SK-N-SH treated with all-trans-retinoic acid at 6 μM for 48 hours (cell line): ENCODE results near the gene MPI.

ENCODE experiments used
- ATAC-seq: fragments of 200-7000 bp; cut with Tn5 transposase; 3 replicates; pipeline ENCODE4 v1.9.1; 2020; ENCODE audit warnings: mild to moderate bottlenecking, moderate library complexity
- ARNTL ChIP-seq: fragments of 450-650 bp; formaldehyde crosslinking; IDR thresholded peaks from 2 replicates; pipeline ENCODE4 v1.5.0; 2020; ENCODE audit warnings: low read depth, mild to moderate bottlenecking, moderate library complexity, borderline replicate concordance
- BACH2 ChIP-seq: fragments of 250-450 bp; sonication (Bioruptor Pico); IDR thresholded peaks from 2 replicates; pipeline ENCODE4 v1.9.0; 2021; ENCODE audit warnings: mild to moderate bottlenecking, borderline replicate concordance
- CSDC2 ChIP-seq: fragments of 250-450 bp; sonication (Bioruptor Pico); IDR thresholded peaks from 2 replicates; pipeline ENCODE4 v1.5.0; 2020; ENCODE audit warnings: mild to moderate bottlenecking, moderate library complexity
- ISL1 ChIP-seq: fragments of 250-450 bp; sonication (Bioruptor Pico); IDR thresholded peaks from 2 replicates; pipeline ENCODE4 v2.1.2; 2022; ENCODE audit warnings: mild to moderate bottlenecking, moderate library complexity
- OSR1 ChIP-seq: fragments of 250-450 bp; sonication (Bioruptor Pico); IDR thresholded peaks from 2 replicates; pipeline ENCODE4 v1.8.0; 2022; ENCODE audit warnings: moderate library complexity, mild to moderate bottlenecking, inconsistent platforms
- PATZ1 ChIP-seq: fragments of 250-450 bp; sonication (Bioruptor Pico); IDR thresholded peaks from 2 replicates; pipeline ENCODE4 v1.8.0; 2020; ENCODE audit warnings: mild to moderate bottlenecking, moderate library complexity, borderline replicate concordance
- POU6F1 ChIP-seq: fragments of 250-450 bp; sonication (Bioruptor Pico); IDR thresholded peaks from 2 replicates; pipeline ENCODE4 v1.8.0; 2021; ENCODE audit warnings: low read depth, mild to moderate bottlenecking, moderate library complexity, borderline replicate concordance
- PPARA ChIP-seq: fragments of 250-450 bp; sonication (Bioruptor Pico); IDR thresholded peaks from 2 replicates; pipeline ENCODE4 v1.5.0; 2020; ENCODE audit warnings: mild to moderate bottlenecking, borderline replicate concordance
- RARB ChIP-seq: fragments of 250-450 bp; sonication (Bioruptor Pico); IDR thresholded peaks from 2 replicates; pipeline ENCODE4 v1.8.0; 2021; ENCODE audit warnings: mild to moderate bottlenecking, moderate library complexity
- SNAI2 ChIP-seq: fragments of 250-450 bp; sonication (Bioruptor Pico); IDR thresholded peaks from 2 replicates; pipeline ENCODE4 v1.5.0; 2020; ENCODE audit warnings: mild to moderate bottlenecking, moderate library complexity
- TCF4 ChIP-seq: fragments of 250-450 bp; sonication (Bioruptor Pico); IDR thresholded peaks from 2 replicates; pipeline ENCODE4 v1.8.0; 2021; ENCODE audit warnings: mild to moderate bottlenecking, moderate library complexity, borderline replicate concordance
- ZC3H10 ChIP-seq: fragments of 250-450 bp; sonication (Bioruptor Pico); IDR thresholded peaks from 2 replicates; pipeline ENCODE4 v1.5.1; 2021; ENCODE audit warnings: mild to moderate bottlenecking, moderate library complexity
- ZFP3 ChIP-seq: fragments of 250-450 bp; sonication (Bioruptor Pico); IDR thresholded peaks from 2 replicates; pipeline ENCODE4 v1.5.0; 2020; ENCODE audit warnings: mild to moderate bottlenecking, moderate library complexity
- ZFP30 ChIP-seq: fragments of 450-650 bp; formaldehyde crosslinking; IDR thresholded peaks from 2 replicates; pipeline ENCODE4 v1.5.0; 2022; ENCODE audit warnings: mild to moderate bottlenecking, moderate library complexity
- ZNF565 ChIP-seq: fragments of 450-650 bp; formaldehyde crosslinking; conservative IDR thresholded peaks from 2 replicates; pipeline ENCODE4 v1.5.0; 2020; ENCODE audit warnings: low read depth, mild to moderate bottlenecking, moderate library complexity
- ZNF70 ChIP-seq: fragments of 450-650 bp; formaldehyde crosslinking; IDR thresholded peaks from 2 replicates; pipeline ENCODE4 v1.5.0; 2020; ENCODE audit warnings: mild to moderate bottlenecking, moderate library complexity
- ZNF8 ChIP-seq: fragments of 450-650 bp; formaldehyde crosslinking; IDR thresholded peaks from 2 replicates; pipeline ENCODE4 v1.5.0; 2020; ENCODE audit warnings: mild to moderate bottlenecking, moderate library complexity
- TF ChIP-seq, protein P1 (sequence below): fragments of 250-450 bp; sonication (Bioruptor Pico); IDR thresholded peaks from 2 replicates; pipeline ENCODE4 v1.5.0; 2020; ENCODE audit warnings: mild to moderate bottlenecking, moderate library complexity
- TF ChIP-seq, protein P2 (sequence below): fragments of 250-450 bp; sonication (Bioruptor Pico); IDR thresholded peaks from 2 replicates; pipeline ENCODE4 v1.5.1; 2021; ENCODE audit warnings: mild to moderate bottlenecking, moderate library complexity

MPI gene

DNA sequence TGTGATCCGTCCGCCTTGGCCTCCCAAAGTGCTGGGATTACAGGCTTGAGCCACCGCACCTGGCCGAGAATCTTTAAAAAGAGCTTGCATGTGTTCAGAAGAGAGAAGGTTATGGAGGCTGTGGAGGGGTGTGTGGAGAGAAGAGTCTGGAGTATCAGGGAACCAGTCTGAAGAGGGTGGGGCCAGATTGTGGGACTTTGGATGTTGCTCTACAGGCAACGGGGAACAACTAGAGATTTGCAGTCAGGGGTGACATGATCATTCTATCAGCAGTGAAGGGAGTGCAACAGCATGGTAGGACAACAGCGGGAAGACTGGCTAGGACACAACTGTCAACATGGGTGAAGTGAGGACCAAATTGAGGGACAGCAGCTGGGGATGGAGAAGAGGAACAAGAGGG is 25.5 kb upstream of the MPI start:
- no peak for ATAC-seq
- no peak for TF ChIP-seq TCF4
- TF ChIP-seq PPARA (CRISPR knock-in tag): no peak
- TF ChIP-seq, protein P1, sequence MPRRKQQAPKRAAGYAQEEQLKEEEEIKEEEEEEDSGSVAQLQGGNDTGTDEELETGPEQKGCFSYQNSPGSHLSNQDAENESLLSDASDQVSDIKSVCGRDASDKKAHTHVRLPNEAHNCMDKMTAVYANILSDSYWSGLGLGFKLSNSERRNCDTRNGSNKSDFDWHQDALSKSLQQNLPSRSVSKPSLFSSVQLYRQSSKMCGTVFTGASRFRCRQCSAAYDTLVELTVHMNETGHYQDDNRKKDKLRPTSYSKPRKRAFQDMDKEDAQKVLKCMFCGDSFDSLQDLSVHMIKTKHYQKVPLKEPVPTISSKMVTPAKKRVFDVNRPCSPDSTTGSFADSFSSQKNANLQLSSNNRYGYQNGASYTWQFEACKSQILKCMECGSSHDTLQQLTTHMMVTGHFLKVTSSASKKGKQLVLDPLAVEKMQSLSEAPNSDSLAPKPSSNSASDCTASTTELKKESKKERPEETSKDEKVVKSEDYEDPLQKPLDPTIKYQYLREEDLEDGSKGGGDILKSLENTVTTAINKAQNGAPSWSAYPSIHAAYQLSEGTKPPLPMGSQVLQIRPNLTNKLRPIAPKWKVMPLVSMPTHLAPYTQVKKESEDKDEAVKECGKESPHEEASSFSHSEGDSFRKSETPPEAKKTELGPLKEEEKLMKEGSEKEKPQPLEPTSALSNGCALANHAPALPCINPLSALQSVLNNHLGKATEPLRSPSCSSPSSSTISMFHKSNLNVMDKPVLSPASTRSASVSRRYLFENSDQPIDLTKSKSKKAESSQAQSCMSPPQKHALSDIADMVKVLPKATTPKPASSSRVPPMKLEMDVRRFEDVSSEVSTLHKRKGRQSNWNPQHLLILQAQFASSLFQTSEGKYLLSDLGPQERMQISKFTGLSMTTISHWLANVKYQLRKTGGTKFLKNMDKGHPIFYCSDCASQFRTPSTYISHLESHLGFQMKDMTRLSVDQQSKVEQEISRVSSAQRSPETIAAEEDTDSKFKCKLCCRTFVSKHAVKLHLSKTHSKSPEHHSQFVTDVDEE (CRISPR knock-in tag): no peak
- no peak for TF ChIP-seq ZNF70 (CRISPR knock-in tag)
- TF ChIP-seq OSR1 (CRISPR knock-in tag): no peak
- no peak for TF ChIP-seq BACH2 (CRISPR knock-in tag)
- TF ChIP-seq, protein P2, sequence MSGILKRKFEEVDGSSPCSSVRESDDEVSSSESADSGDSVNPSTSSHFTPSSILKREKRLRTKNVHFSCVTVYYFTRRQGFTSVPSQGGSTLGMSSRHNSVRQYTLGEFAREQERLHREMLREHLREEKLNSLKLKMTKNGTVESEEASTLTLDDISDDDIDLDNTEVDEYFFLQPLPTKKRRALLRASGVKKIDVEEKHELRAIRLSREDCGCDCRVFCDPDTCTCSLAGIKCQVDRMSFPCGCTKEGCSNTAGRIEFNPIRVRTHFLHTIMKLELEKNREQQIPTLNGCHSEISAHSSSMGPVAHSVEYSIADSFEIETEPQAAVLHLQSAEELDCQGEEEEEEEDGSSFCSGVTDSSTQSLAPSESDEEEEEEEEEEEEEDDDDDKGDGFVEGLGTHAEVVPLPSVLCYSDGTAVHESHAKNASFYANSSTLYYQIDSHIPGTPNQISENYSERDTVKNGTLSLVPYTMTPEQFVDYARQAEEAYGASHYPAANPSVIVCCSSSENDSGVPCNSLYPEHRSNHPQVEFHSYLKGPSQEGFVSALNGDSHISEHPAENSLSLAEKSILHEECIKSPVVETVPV: no peak
- no peak for TF ChIP-seq ZFP3 (CRISPR knock-in tag)
- no peak for TF ChIP-seq ZC3H10 (CRISPR knock-in tag)

- no peak for ATAC-seq
- TF ChIP-seq SNAI2 (CRISPR knock-in tag) (no peak), ZC3H10 (CRISPR knock-in tag) (no peak), TCF4 (no peak), RARB (CRISPR knock-in tag) (no peak), ZFP30 (CRISPR knock-in tag) (no peak), ARNTL (CRISPR knock-in tag) (no peak), BACH2 (CRISPR knock-in tag) (no peak), ZNF70 (CRISPR knock-in tag) (no peak), CSDC2 (no peak), OSR1 (CRISPR knock-in tag) (no peak), ZFP3 (CRISPR knock-in tag) (no peak), ZNF8 (CRISPR knock-in tag) (no peak), PPARA (CRISPR knock-in tag) (no peak), ZNF565 (no peak), ISL1 (CRISPR knock-in tag) (no peak), PATZ1 (CRISPR knock-in tag) (no peak), POU6F1 (CRISPR knock-in tag) (no peak)
- TF ChIP-seq, protein P2: no peak
- TF ChIP-seq, protein P1 (CRISPR knock-in tag): no peak
Observed at GRCh38 chr15:74865316-74865715, 24.5 kb upstream of the MPI start.
